Tibial nerve (tissue), 4 donors: ENCODE measurements around the gene COMMD7. TPM values are rescaled to one million over a fixed set of nuclear protein-coding genes. Genes with fewer than 3 reads are reported as not detected.

Experiments
- DNase-seq, 2 donors: peaks; one replicate each; pipeline ENCODE4 v3.0.0-alpha.2; 2019; ENCODE audit warnings: low spot score in 2 of 2
- H3K27ac ChIP-seq, 4 donors: fragments of 200-600 bp; sonication (generic) in 3 of 4; one replicate each; pipeline ENCODE4 v1.5.1; 2017 to 2019; ENCODE audit warnings: mild to moderate bottlenecking in 1 of 4
- H3K27me3 ChIP-seq, 2 donors: fragments of 200-600 bp; sonication (generic) in 1 of 2; one replicate each; pipeline versions ENCODE4 v1.5.1 to v1.6.0; 2017 to 2019
- H3K36me3 ChIP-seq, 3 donors: fragments of 200-600 bp; sonication (generic); one replicate each; pipeline ENCODE4 v1.5.1; 2018 to 2019
- H3K4me1 ChIP-seq, 4 donors: fragments of 200-600 bp; sonication (generic) in 3 of 4; one replicate each; pipeline ENCODE4 v1.5.1; 2017 to 2019
- H3K4me3 ChIP-seq, 4 donors: fragments of 200-600 bp; sonication (generic) in 3 of 4; one replicate each; pipeline ENCODE4 v1.5.1; 2017 to 2019; ENCODE audit warnings: mild to moderate bottlenecking in 1 of 4, moderate library complexity in 1 of 4
- H3K9me3 ChIP-seq, 4 donors: fragments of 200-600 bp; sonication (generic) in 3 of 4; one replicate each; pipeline ENCODE4 v1.5.1; 2017 to 2019
- EP300 ChIP-seq, 2 donors: sonication (generic); formaldehyde crosslinking; IDR thresholded peaks; one replicate each; pipeline ENCODE4 v1.6.1; 2017; ENCODE audit warnings: antibody characterized with exemption in 2 of 2, mild to moderate bottlenecking in 1 of 2
- POLR2A ChIP-seq, 2 donors: fragments of 450-650 bp; IDR thresholded peaks; one replicate each; pipeline ENCODE4 v1.6.1; 2017; ENCODE audit warnings: antibody characterized with exemption in 2 of 2, mild to moderate bottlenecking in 2 of 2, moderate library complexity in 2 of 2
- WGBS, 2 donors: methylation state at CpG; one replicate each; pipeline ENCODE4 v1.1.5; 2018; 5-methylcytosine and 5-hydroxymethylcytosine counted together
- total RNA-seq, 4 donors: library from RNA; depleted of rRNA; stranded (reverse); fragments of >200 nt; gene quantifications; one replicate each; pipeline ENCODE4 v1.1.0, GENCODE V29; 2016
- TF ChIP-seq, protein P1 (sequence below), 5 experiments: fragments of 200-600 bp in 3 of 5; fragments of 450-650 bp in 2 of 5; sonication (generic) in 3 of 5; IDR thresholded peaks; one replicate each; pipeline ENCODE4 v1.5.1; 2016 to 2019; ENCODE audit warnings: antibody characterized with exemption in 5 of 5, mild to moderate bottlenecking in 3 of 5, moderate library complexity in 2 of 5

The COMMD7 gene
- total RNA-seq, 4 donors from 2014 or later = 14.1 to 33.2 (median 17.8) TPM

DNA sequence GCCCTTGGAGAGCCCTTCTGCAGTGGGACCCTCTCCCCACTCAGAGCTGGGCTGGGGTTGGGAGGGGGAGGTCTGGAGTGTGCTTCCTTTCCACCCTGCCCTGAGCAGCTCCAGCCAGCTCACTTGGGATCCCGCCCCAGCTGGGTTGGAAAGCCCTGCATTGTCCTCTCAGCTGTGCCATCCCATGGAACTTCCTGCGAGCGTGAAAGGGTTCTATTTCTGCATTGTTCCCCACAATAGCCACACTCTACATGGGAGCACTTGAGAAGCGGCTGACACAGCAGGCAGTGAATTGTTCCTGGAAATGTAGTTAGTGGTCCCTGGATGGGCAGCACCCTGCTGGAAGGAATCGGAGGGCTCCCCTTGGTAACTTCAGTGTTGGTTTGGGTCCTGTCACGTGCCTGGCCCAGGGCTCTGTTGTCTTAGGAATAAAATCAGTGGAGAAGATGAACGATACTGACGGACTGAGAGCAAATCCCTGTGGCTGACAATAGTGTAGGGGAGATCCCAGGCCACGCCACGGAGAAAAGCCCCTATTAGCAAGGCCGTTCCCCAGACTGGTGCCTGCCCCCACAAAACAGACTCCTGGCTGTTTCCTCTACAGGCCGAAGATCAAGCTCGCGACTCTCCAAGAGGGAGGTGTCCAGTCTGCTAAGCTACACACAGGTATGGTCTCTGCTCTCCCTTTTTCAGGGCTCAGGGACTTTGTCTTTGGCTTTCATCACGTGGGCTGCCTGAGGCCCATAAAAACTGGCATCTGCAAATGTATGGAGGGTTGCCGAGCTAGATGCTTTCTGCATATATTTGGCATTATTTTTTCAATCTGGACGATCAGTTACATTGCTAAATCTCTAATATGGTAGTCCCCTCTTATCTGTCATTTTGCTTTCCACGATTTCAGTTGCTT lies 37.7 kb upstream of the COMMD7 start:
- TF ChIP-seq, protein P1, sequence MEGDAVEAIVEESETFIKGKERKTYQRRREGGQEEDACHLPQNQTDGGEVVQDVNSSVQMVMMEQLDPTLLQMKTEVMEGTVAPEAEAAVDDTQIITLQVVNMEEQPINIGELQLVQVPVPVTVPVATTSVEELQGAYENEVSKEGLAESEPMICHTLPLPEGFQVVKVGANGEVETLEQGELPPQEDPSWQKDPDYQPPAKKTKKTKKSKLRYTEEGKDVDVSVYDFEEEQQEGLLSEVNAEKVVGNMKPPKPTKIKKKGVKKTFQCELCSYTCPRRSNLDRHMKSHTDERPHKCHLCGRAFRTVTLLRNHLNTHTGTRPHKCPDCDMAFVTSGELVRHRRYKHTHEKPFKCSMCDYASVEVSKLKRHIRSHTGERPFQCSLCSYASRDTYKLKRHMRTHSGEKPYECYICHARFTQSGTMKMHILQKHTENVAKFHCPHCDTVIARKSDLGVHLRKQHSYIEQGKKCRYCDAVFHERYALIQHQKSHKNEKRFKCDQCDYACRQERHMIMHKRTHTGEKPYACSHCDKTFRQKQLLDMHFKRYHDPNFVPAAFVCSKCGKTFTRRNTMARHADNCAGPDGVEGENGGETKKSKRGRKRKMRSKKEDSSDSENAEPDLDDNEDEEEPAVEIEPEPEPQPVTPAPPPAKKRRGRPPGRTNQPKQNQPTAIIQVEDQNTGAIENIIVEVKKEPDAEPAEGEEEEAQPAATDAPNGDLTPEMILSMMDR (IDR thresholded peaks at IDR 0.05) = no peak
- no peak for TF ChIP-seq POLR2A (IDR thresholded peaks at IDR 0.05)
- Histone ChIP-seq H3K27ac (no peak overlapping the region), H3K36me3 (peaks cover 0 to 32% (median 0%) of the 10 kb centered on the region in 3 donors), H3K9me3 (no peaks in the 10 kb centered on the region), H3K27me3 (no peaks in the 10 kb centered on the region), H3K4me3 (no peak overlapping the region), H3K4me1 (no peaks in the 10 kb centered on the region)
- DNase-seq = no peak
- 73 to 74% methylated on average over 16 to 18 of the region's 18 CpGs for WGBS, 2 donors

DNA sequence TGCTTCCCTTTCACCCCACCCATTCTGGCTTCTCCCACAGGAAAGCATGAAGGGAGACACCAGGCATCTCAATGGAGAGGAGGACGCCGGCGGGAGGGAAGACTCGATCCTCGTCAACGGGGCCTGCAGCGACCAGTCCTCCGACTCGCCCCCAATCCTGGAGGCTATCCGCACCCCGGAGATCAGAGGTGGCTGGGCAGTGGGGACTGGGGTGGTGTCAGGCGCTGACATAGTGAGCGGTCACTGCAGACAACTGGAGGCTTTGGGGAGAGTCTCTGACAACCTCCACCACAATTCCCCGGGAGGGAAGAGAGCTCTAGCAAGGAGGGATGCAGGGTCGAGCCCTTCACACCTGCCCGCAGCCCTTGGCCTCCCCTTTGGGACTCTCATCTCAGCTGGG lies 37.0 kb upstream of the COMMD7 start:
- H3K4me3 ChIP-seq = no peak overlapping the region
- H3K36me3 ChIP-seq = peaks cover 0 to 25% (median 0%) of the 10 kb centered on the region in 3 donors
- H3K9me3 ChIP-seq = no peaks in the 10 kb centered on the region
- no peak for DNase-seq
- no peaks in the 10 kb centered on the region for H3K4me1 ChIP-seq
- no peaks in the 10 kb centered on the region for H3K27me3 ChIP-seq
- WGBS, 2 donors = 87 to 90% methylated on average over 16 of the region's 16 CpGs
- H3K27ac ChIP-seq = no peak overlapping the region
- TF ChIP-seq POLR2A (IDR thresholded peaks at IDR 0.05) = no peak
- no peak for TF ChIP-seq EP300 (IDR thresholded peaks at IDR 0.05)
- TF ChIP-seq, protein P1 (IDR thresholded peaks at IDR 0.05) = no peak

DNA sequence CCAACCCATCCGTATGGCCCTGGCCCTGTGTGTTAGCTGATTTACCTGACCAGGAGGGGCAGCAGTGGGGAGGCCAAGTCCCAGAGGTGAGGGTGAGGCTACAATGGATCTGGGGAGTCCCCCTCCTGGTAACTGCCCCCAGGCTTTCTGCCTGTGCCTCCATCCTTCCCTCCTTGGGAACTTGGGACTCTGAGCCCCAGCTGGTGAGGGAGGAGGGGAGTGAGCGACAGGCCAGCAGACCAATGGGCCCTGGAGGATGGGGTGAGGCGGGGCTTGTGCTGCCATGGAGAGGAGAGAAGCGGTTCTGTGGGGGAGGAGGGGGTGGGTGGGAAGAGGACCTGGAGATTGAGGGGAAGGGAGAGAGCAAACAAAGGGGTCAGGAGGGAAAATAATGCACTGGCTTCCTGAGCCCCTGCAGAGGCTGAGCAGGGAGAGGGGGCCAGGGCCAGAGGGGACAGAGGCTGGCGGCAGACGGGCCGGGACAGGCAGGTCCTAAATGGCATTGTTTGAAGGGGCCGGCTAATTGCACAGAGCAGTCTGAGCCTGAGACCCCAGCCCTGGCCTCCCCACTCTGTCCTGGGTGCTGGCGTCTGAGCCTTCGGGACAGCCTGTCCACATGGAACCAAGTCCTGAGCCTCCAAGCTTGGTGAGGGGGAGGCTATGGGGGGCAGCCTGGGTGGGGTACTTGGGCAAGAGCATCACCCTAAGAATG lies 36.4 kb upstream of the COMMD7 start:
- Histone ChIP-seq H3K9me3 (no peaks in the 10 kb centered on the region), H3K27me3 (no peaks in the 10 kb centered on the region), H3K4me1 (no peaks in the 10 kb centered on the region), H3K36me3 (peaks cover 0 to 19% (median 0%) of the 10 kb centered on the region in 3 donors), H3K27ac (no peak overlapping the region), H3K4me3 (no peak overlapping the region)
- DNase-seq = no peak
- TF ChIP-seq EP300 (IDR thresholded peaks at IDR 0.05) = no peak
- TF ChIP-seq POLR2A (IDR thresholded peaks at IDR 0.05) = no peak
- TF ChIP-seq, protein P1 (IDR thresholded peaks at IDR 0.05) = no peak
- WGBS, 2 donors = 64 to 73% methylated on average over 10 of the region's 10 CpGs

DNA sequence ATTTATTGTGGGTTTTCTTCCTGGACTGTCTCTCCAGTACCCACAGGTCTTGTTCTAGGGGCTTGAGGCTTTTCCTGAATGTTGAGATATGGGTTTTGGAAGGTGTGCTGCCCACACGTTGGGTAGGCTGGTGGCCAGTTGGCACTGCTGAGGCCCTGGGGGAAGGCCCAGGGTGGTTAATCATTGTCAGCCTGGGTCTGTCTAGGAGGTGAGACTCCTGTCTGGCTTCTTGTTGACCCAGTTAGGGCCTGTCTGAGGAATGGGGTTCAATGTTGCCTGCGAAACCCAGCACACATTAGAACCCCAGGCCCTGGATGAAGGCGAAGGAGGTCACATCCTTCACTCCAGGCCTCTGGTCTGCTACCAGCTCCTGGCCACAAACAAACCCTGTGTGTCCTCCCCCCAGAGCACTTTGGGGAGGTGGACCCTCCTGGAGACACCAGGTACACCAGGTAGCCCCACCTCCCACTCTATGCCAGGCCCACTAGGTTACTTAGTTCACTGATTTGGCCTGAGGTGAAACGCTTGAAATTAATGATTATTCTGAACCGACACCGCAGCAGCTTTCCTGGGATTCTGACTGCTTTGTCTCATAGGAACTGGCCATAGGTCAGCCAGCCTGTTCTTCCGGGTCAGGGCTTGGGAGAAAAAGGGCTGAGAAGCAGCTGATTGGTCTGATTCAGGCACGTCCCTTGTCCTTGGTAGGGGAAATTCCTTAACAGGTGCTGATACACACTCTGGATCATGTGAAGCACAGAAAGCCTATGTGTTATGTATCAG lies 34.1 kb upstream of the COMMD7 start:
- TF ChIP-seq POLR2A (IDR thresholded peaks at IDR 0.05) (no peak), EP300 (IDR thresholded peaks at IDR 0.05) (no peak)
- TF ChIP-seq, protein P1 (IDR thresholded peaks at IDR 0.05) = no peak
- H3K9me3 ChIP-seq = no peaks in the 10 kb centered on the region
- no peak overlapping the region for H3K4me3 ChIP-seq
- peaks cover 0 to 11% (median 0%) of the 10 kb centered on the region in 3 donors for H3K36me3 ChIP-seq
- DNase-seq = no peak
- H3K27ac ChIP-seq = no peak overlapping the region
- H3K27me3 ChIP-seq = no peaks in the 10 kb centered on the region
- H3K4me1 ChIP-seq = no peaks in the 10 kb centered on the region
- WGBS, 2 donors = 85 to 92% methylated on average over 7 to 8 of the region's 8 CpGs
